ENCODE measurements around the gene PLCD4. TPM values are rescaled to one million over a fixed set of nuclear protein-coding genes. Genes with fewer than 3 reads are reported as not detected.

Gene PLCD4
- polyA plus RNA-seq, 3 donors = 0.04 to 0.05 TPM; not detected in 1

DNA sequence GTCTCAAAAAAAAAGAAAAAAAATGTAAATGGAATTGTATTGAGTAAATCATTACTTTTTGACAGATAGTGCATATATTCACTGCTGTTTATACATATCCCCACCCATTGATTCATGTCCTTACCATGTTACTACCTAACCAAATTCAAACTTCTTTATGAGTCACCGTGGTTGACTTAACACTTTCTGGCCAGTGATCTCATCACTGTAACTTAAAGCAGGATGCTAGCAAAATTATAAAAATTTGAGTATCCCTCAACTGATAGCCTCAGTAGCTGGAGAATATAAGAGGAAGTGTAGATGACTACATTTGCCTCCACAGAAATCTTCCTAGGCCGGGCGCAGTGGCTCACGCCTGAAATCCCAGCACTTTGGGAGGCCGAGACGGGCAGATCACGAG is 25.6 kb upstream of the PLCD4 start:
- Histone ChIP-seq H3K9me3 (replicated peaks in 1 of 2; ENCODE audit: control insufficient read depth in 1 of 2, insufficient read depth in 1 of 2, low read length in 2 of 2) (no peaks in the 10 kb centered on the region), H3K4me3 (replicated peaks in 1 of 3; ENCODE audit: low read depth in 2 of 3, low read length in 3 of 3) (no peak overlapping the region), H3K27ac (ENCODE audit: low read depth in 1 of 2, low read length in 2 of 2) (no peak overlapping the region), H3K79me2 (ENCODE audit: insufficient read depth, low read length) (peaks cover 36% of the 10 kb centered on the region), H2AFZ (ENCODE audit: insufficient read depth, low read depth, low read length, poor library complexity, severe bottlenecking) (no peak overlapping the region), H3K4me2 (replicated peaks; ENCODE audit: extremely low read depth, low read length, poor library complexity, severe bottlenecking) (no peak overlapping the region), H3K36me3 (replicated peaks in 1 of 2; ENCODE audit: control insufficient read depth in 1 of 2, insufficient read depth in 2 of 2, low read length in 2 of 2) (peaks cover 60 to 89% of the 10 kb centered on the region in 2 donors), H3K9ac (ENCODE audit: insufficient read depth, low read length, poor library complexity, severe bottlenecking) (no peak overlapping the region), H3K4me1 (ENCODE audit: control insufficient read depth in 1 of 2, insufficient read depth in 2 of 2, low read length in 2 of 2) (no peaks in the 10 kb centered on the region), H4K20me1 (ENCODE audit: insufficient read depth, low read length) (peaks cover 26% of the 10 kb centered on the region), H3K27me3 (ENCODE audit: control insufficient read depth in 2 of 2, insufficient read depth in 2 of 2, low read length in 2 of 2) (no peaks in the 10 kb centered on the region)
- TF ChIP-seq, protein P1, sequence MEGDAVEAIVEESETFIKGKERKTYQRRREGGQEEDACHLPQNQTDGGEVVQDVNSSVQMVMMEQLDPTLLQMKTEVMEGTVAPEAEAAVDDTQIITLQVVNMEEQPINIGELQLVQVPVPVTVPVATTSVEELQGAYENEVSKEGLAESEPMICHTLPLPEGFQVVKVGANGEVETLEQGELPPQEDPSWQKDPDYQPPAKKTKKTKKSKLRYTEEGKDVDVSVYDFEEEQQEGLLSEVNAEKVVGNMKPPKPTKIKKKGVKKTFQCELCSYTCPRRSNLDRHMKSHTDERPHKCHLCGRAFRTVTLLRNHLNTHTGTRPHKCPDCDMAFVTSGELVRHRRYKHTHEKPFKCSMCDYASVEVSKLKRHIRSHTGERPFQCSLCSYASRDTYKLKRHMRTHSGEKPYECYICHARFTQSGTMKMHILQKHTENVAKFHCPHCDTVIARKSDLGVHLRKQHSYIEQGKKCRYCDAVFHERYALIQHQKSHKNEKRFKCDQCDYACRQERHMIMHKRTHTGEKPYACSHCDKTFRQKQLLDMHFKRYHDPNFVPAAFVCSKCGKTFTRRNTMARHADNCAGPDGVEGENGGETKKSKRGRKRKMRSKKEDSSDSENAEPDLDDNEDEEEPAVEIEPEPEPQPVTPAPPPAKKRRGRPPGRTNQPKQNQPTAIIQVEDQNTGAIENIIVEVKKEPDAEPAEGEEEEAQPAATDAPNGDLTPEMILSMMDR (IDR thresholded peaks at IDR 0.05) = no peak
- Mint-ChIP-seq H3K27me3 (ENCODE audit: low read depth in 3 of 3) (no peaks in the 10 kb centered on the region), H3K4me3 (no peak overlapping the region), H3K4me1 (no peaks in the 10 kb centered on the region), H3K36me3 (peaks cover 60 to 69% of the 10 kb centered on the region in 2 donors), H3K27ac (no peak overlapping the region), H3K9me3 (no peaks in the 10 kb centered on the region)
- DNase-seq = peak in 1 of 3 donors; percentile 31
- WGBS (ENCODE audit: insufficient coverage) = no CpG with 5 or more reads among the region's 7 CpGs
- intact Hi-C loops (cut with micrococcal nuclease) = no loop called here

DNA sequence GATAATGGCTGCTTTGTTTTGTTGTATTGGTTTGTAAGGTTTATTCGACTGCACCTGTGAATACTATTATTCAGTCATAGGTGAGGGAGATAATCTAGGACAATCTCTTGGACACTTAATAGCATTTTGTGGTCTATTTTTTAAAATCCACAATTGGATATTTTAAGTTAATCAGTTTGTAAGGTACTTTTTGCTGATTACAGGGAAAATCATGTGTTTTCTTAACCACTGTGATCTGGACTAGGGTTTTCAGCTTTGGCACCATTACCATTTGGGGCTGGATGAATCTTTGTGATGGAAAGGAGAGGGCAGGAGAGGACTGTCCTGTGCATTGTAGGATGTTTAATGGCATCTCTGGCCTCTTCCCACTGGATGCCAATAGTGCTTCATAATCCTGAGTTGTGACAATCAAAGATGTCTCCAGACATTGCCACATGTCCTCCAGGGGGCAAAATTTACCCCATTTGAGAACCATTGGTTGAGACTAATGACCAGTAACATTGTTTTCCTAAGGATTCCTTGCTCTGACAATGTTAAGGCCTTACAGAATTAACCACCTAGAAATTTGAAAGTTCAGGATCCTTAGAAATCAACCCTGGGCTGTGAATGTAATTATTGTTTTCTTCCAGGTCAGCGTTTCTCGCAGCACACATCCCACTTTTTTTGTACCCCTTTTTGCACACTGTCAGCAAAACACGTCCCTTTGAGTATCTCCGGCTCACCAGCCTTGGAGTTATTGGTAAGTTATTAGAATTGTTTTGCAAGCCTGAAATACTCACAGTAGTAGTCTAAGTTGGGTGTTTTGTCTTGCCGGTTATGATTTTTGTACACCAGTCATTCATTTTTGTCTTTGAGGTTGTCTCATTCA is 23.5 kb upstream of the PLCD4 start:
- Histone ChIP-seq H3K36me3 (replicated peaks in 1 of 2; ENCODE audit: control insufficient read depth in 1 of 2, insufficient read depth in 2 of 2, low read length in 2 of 2) (peaks cover 75 to 92% of the 10 kb centered on the region in 2 donors), H3K27ac (ENCODE audit: low read depth in 1 of 2, low read length in 2 of 2) (no peak overlapping the region), H3K27me3 (ENCODE audit: control insufficient read depth in 2 of 2, insufficient read depth in 2 of 2, low read length in 2 of 2) (no peaks in the 10 kb centered on the region), H4K20me1 (ENCODE audit: insufficient read depth, low read length) (peaks cover 8% of the 10 kb centered on the region), H3K79me2 (ENCODE audit: insufficient read depth, low read length) (peaks cover 15% of the 10 kb centered on the region), H3K9ac (ENCODE audit: insufficient read depth, low read length, poor library complexity, severe bottlenecking) (no peak overlapping the region), H3K4me2 (replicated peaks; ENCODE audit: extremely low read depth, low read length, poor library complexity, severe bottlenecking) (no peak overlapping the region), H2AFZ (ENCODE audit: insufficient read depth, low read depth, low read length, poor library complexity, severe bottlenecking) (no peak overlapping the region), H3K9me3 (replicated peaks in 1 of 2; ENCODE audit: control insufficient read depth in 1 of 2, insufficient read depth in 1 of 2, low read length in 2 of 2) (no peaks in the 10 kb centered on the region), H3K4me3 (replicated peaks in 1 of 3; ENCODE audit: low read depth in 2 of 3, low read length in 3 of 3) (no peak overlapping the region), H3K4me1 (ENCODE audit: control insufficient read depth in 1 of 2, insufficient read depth in 2 of 2, low read length in 2 of 2) (no peaks in the 10 kb centered on the region)
- no peaks in the 10 kb centered on the region for H3K27me3 Mint-ChIP-seq (ENCODE audit: low read depth in 3 of 3)
- H3K9me3 Mint-ChIP-seq = no peaks in the 10 kb centered on the region
- H3K4me1 Mint-ChIP-seq = no peaks in the 10 kb centered on the region
- H3K4me3 Mint-ChIP-seq = no peak overlapping the region
- intact Hi-C loops (cut with micrococcal nuclease) = no loop called here
- WGBS (ENCODE audit: insufficient coverage) = no CpG with 5 or more reads among the region's 6 CpGs
- no peak for DNase-seq
- peaks cover 72 to 88% of the 10 kb centered on the region in 2 donors for H3K36me3 Mint-ChIP-seq
- TF ChIP-seq, protein P1 (IDR thresholded peaks at IDR 0.05) = no peak
- H3K27ac Mint-ChIP-seq = no peak overlapping the region
